Adrenal gland (tissue), 5 donors: ENCODE results near the gene KRT71.

Experiments used
- CTCF ChIP-seq, 6 experiments: fragments of 450-650 bp in 4 of 6; fragments of 200-600 bp in 2 of 6; sonication (generic) in 1 of 6; IDR thresholded peaks; 1 replicate in 5 of 6; 2 replicates in 1 of 6; pipeline versions ENCODE4 v1.5.1 to v1.8.0; 2016 to 2021; ENCODE audit warnings: antibody characterized with exemption in 6 of 6, mild to moderate bottlenecking in 2 of 6, moderate library complexity in 1 of 6
- POLR2A ChIP-seq, 2 donors: fragments of 450-650 bp; IDR thresholded peaks; one replicate each; pipeline ENCODE4 v1.6.1; 2017; ENCODE audit warnings: antibody characterized with exemption in 2 of 2, mild to moderate bottlenecking in 2 of 2, moderate library complexity in 1 of 2
- donor health status: DM: no; HTN: no; CAD: no.

GRCh38 chr12:52568111-52568510 is 15.2 kb upstream of the KRT71 start:
- no peak for TF ChIP-seq CTCF (IDR thresholded peaks at IDR 0.05)
- no peak for TF ChIP-seq POLR2A (IDR thresholded peaks at IDR 0.05)
